Activated B cell treated with CpG ODN at 0.5 μM for 24 hours (primary cell): ENCODE results near the gene PHF12. TPM values are rescaled to one million over a fixed set of nuclear protein-coding genes. Genes with fewer than 3 reads are reported as not detected.

Experiments
- ATAC-seq: fragments of 200-7000 bp; cut with Tn5 transposase; one replicate; pipeline ENCODE4 v1.10.0; 2021; ENCODE audit warnings: low read depth, mild to moderate bottlenecking, moderate library complexity
- CTCF ChIA-PET: fragments of 350-600 bp; sonication (Branson Sonifier 250); formaldehyde crosslinking; loops from one replicate; lab custom pipeline; 2021; ENCODE audit warnings: antibody characterized with exemption; lab: Charles Lee
- POLR2A ChIA-PET: fragments of 350-600 bp; sonication (Branson Sonifier 250); formaldehyde crosslinking; loops from one replicate; lab custom pipeline; 2021; ENCODE audit warnings: antibody characterized with exemption; lab: Charles Lee
- DNase-seq: peaks from one replicate; pipeline ENCODE4 v3.0.0; 2022
- H3K27ac Mint-ChIP-seq: one replicate; pipeline ENCODE4 v1.8.0; 2020; ENCODE audit warnings: mixed read lengths
- H3K27me3 Mint-ChIP-seq: one replicate; pipeline ENCODE4 v1.8.0; 2021; ENCODE audit warnings: mixed read lengths
- H3K36me3 Mint-ChIP-seq: one replicate; pipeline ENCODE4 v1.8.0; 2021; ENCODE audit warnings: low read depth, mixed read lengths
- H3K4me1 Mint-ChIP-seq: one replicate; pipeline ENCODE4 v1.8.0; 2021; ENCODE audit warnings: mixed read lengths
- H3K4me3 Mint-ChIP-seq: one replicate; pipeline ENCODE4 v1.8.0; 2020; ENCODE audit warnings: mild to moderate bottlenecking, mixed read lengths
- H3K9me3 Mint-ChIP-seq: one replicate; pipeline ENCODE4 v1.8.0; 2020; ENCODE audit warnings: mixed read lengths
- CTCF ChIP-seq: fragments of 200-600 bp; IDR thresholded peaks from one replicate; pipeline ENCODE4 v1.8.0; 2022; ENCODE audit warnings: antibody characterized with exemption, mild to moderate bottlenecking
- intact Hi-C: fragments of 100-400 bp; cut with micrococcal nuclease; formaldehyde crosslinking; loops from one replicate; pipeline ENCODE4 v1.15.1; 2024
- total RNA-seq: library from RNA; stranded (reverse); gene quantifications from 2 replicates; pipeline ENCODE4 v1.2.3, GENCODE V29; 2022

The PHF12 gene
- total RNA-seq, 1 donor from 2014 or later: 96.5 TPM

- no peak for TF ChIP-seq CTCF
- ChIA-PET POLR2A (interaction anchor here (1.3 kb wide), 1 partner anchor 16 kb away, joined by 5 read pairs; the partner anchor contains the start of gene FLOT2), CTCF (interaction anchor here (3.3 kb wide), 1 partner anchor 155 kb away, joined by 11 read pairs; the partner anchor contains the start of gene TLCD1)
- Mint-ChIP-seq H3K4me3 (no peak overlapping the region), H3K36me3 (peaks cover 87% of the 10 kb centered on the region), H3K4me1 (peaks cover 19% of the 10 kb centered on the region), H3K27ac (no peak overlapping the region), H3K27me3 (no peaks in the 10 kb centered on the region), H3K9me3 (no peaks in the 10 kb centered on the region)
- ATAC-seq: no peak
- intact Hi-C loops: no loop called here
- no peak for DNase-seq
These were observed 69.7 kb downstream of the PHF12 start for GRCh38 chr17:28881533-28882056.

- Mint-ChIP-seq H3K4me1 (peaks cover 18% of the 10 kb centered on the region), H3K27ac (no peak overlapping the region), H3K4me3 (no peak overlapping the region), H3K9me3 (no peaks in the 10 kb centered on the region), H3K27me3 (no peaks in the 10 kb centered on the region), H3K36me3 (peaks cover 78% of the 10 kb centered on the region)
- POLR2A ChIA-PET: interaction anchor here (0.6 to 2.1 kb wide), 3 partner anchors 12 to 15 kb away, joined by 3 to 11 read pairs (median 5); no protein-coding TSS in a partner anchor
- CTCF ChIA-PET: interaction anchor here (3.3 kb wide), 1 partner anchor 154 kb away, joined by 11 read pairs; the partner anchor contains the start of gene TLCD1
- TF ChIP-seq CTCF: no peak
- DNase-seq (no peak), ATAC-seq (no peak)
- intact Hi-C loops: no loop called here
These were observed 70.8 kb downstream of the PHF12 start for GRCh38 chr17:28880572-28880945.

GRCh38 chr17:28879886-28880571 lies 71.3 kb downstream of the PHF12 start:
- Mint-ChIP-seq H3K36me3 (peaks cover 73% of the 10 kb centered on the region), H3K27me3 (no peaks in the 10 kb centered on the region), H3K9me3 (no peaks in the 10 kb centered on the region), H3K4me3 (no peak overlapping the region), H3K4me1 (peaks cover 16% of the 10 kb centered on the region), H3K27ac (peak overlapping the region; percentile 9)
- intact Hi-C loops: no loop called here
- ChIA-PET POLR2A (interaction anchor here (0.6 to 2.1 kb wide), 3 partner anchors 14 to 153 kb away, joined by 3 to 11 read pairs (median 3); no protein-coding TSS in a partner anchor), CTCF (interaction anchor here (0.9 to 3.3 kb wide), 5 partner anchors 30 to 153 kb away, joined by 3 to 11 read pairs (median 4); partner anchors contain the start of gene TLCD1)
- DNase-seq (no peak), ATAC-seq (no peak)
- no peak for TF ChIP-seq CTCF

GRCh38 chr17:28878981-28879380 lies 72.3 kb downstream of the PHF12 start:
- H3K9me3 Mint-ChIP-seq: no peaks in the 10 kb centered on the region
- no peaks in the 10 kb centered on the region for H3K27me3 Mint-ChIP-seq
- H3K27ac Mint-ChIP-seq: no peak overlapping the region
- TF ChIP-seq CTCF: no peak
- intact Hi-C loops: no loop called here
- DNase-seq: no peak
- CTCF ChIA-PET: interaction anchor here (0.9 to 3.3 kb wide), 5 partner anchors 29 to 152 kb away, joined by 3 to 11 read pairs (median 4); partner anchors contain the start of gene TLCD1
- peaks cover 8% of the 10 kb centered on the region for H3K4me1 Mint-ChIP-seq
- peak; percentile 64 for ATAC-seq
- POLR2A ChIA-PET: interaction anchor here (0.5 to 2.1 kb wide), 5 partner anchors 15 to 234 kb away, joined by 3 to 11 read pairs (median 3); partner anchors contain the start of genes BLTP2 and RPL23A
- peaks cover 62% of the 10 kb centered on the region for H3K36me3 Mint-ChIP-seq
- H3K4me3 Mint-ChIP-seq: no peak overlapping the region
